HEK293 (cell line): ENCODE data around the gene EGFLAM.

Experiments
- CTCF ChIA-PET: fragments of 350-600 bp; formaldehyde crosslinking; extraction: SDS; loops from one replicate; lab custom pipeline; 2021; ENCODE audit warnings: antibody characterized with exemption; lab: Yijun Ruan, JAX
- POLR2A ChIA-PET: fragments of 300-600 bp; formaldehyde crosslinking; extraction: SDS; loops from one replicate; lab custom pipeline; 2020; ENCODE audit warnings: antibody characterized with exemption, inconsistent platforms; lab: Yijun Ruan, JAX
- H3K27ac ChIP-seq: fragments of 200-500 bp; sonication (Bioruptor generic); 2 replicates; pipeline ENCODE4 v1.5.1; 2014; ENCODE audit warnings: low read depth, low read length, control low read depth, inconsistent platforms; ENCODE audit errors: extremely low read depth
- H3K36me3 ChIP-seq, 2 experiments: fragments of 200-500 bp in 1 of 2; sonication (Bioruptor generic) in 1 of 2; 1 replicate in 1 of 2; 2 replicates in 1 of 2; pipeline ENCODE4 v1.5.1; 2014 to 2017; ENCODE audit warnings: inconsistent platforms in 2 of 2, low read length in 2 of 2; ENCODE audit not compliant: control insufficient read depth in 2 of 2, insufficient read depth in 1 of 2
- H3K4me1 ChIP-seq: fragments of 200-500 bp; sonication (Bioruptor generic); 2 replicates; pipeline ENCODE4 v1.5.1; 2014; ENCODE audit warnings: mild to moderate bottlenecking, low read length, inconsistent platforms; ENCODE audit not compliant: control insufficient read depth, insufficient read depth
- H3K4me3 ChIP-seq: 2 replicates; pipeline ENCODE4 v1.5.1; 2011; ENCODE audit warnings: low read depth, mild to moderate bottlenecking, control low read depth, low read length, moderate library complexity
- H3K9me3 ChIP-seq: fragments of 200-500 bp; sonication (Bioruptor generic); 2 replicates; pipeline ENCODE4 v1.5.1; 2014; ENCODE audit warnings: low read depth, low read length, inconsistent platforms; ENCODE audit not compliant: control insufficient read depth, insufficient read depth
- BCL6B ChIP-seq: fragments of 450-650 bp; formaldehyde crosslinking; IDR thresholded peaks from 2 replicates; pipeline ENCODE4 v1.5.1; 2017; ENCODE audit warnings: missing biosample characterization, missing genetic modification characterization
- GLIS1 ChIP-seq: fragments of 450-650 bp; formaldehyde crosslinking; IDR thresholded peaks from 2 replicates; pipeline ENCODE4 v1.5.1; 2016; ENCODE audit warnings: missing biosample characterization, missing genetic modification characterization
- IKZF3 ChIP-seq: fragments of 450-650 bp; IDR thresholded peaks from 2 replicates; pipeline ENCODE4 v1.5.0; 2018; ENCODE audit warnings: missing biosample characterization, mild to moderate bottlenecking, missing genetic modification characterization, moderate library complexity
- KLF8 ChIP-seq: fragments of 450-650 bp; formaldehyde crosslinking; IDR thresholded peaks from 2 replicates; pipeline ENCODE4 v1.5.1; 2016; ENCODE audit warnings: missing biosample characterization, missing genetic modification characterization
- OSR2 ChIP-seq: fragments of 450-650 bp; formaldehyde crosslinking; IDR thresholded peaks from 2 replicates; pipeline ENCODE4 v1.5.1; 2016; ENCODE audit warnings: missing biosample characterization, missing genetic modification characterization
- PATZ1 ChIP-seq: fragments of 450-650 bp; formaldehyde crosslinking; IDR thresholded peaks from 2 replicates; pipeline ENCODE4 v1.5.1; 2016; ENCODE audit warnings: missing biosample characterization, missing genetic modification characterization
- SCRT2 ChIP-seq: fragments of 450-650 bp; formaldehyde crosslinking; IDR thresholded peaks from 2 replicates; pipeline ENCODE4 v1.5.1; 2016; ENCODE audit warnings: missing biosample characterization, missing genetic modification characterization
- SETDB1 ChIP-seq: IDR thresholded peaks from one replicate; pipeline ENCODE4 v1.6.1; 2017; ENCODE audit warnings: mild to moderate bottlenecking, low read length, moderate library complexity, mixed read lengths; ENCODE audit not compliant: insufficient read length
- SP7 ChIP-seq: fragments of 450-650 bp; formaldehyde crosslinking; IDR thresholded peaks from 2 replicates; pipeline ENCODE4 v1.5.1; 2016; ENCODE audit warnings: missing biosample characterization, missing genetic modification characterization
- WT1 ChIP-seq: fragments of 450-650 bp; formaldehyde crosslinking; IDR thresholded peaks from 2 replicates; pipeline ENCODE4 v1.5.1; 2016; ENCODE audit warnings: missing biosample characterization, missing genetic modification characterization
- ZBTB44 ChIP-seq: fragments of 450-650 bp; IDR thresholded peaks from 2 replicates; pipeline ENCODE4 v1.5.1; 2018; ENCODE audit warnings: missing biosample characterization, mild to moderate bottlenecking, missing genetic modification characterization
- ZEB2 ChIP-seq: fragments of 450-650 bp; formaldehyde crosslinking; IDR thresholded peaks from 2 replicates; pipeline ENCODE4 v1.5.1; 2016; ENCODE audit warnings: missing biosample characterization, missing genetic modification characterization
- ZNF23 ChIP-seq: fragments of 450-650 bp; formaldehyde crosslinking; IDR thresholded peaks from 2 replicates; pipeline ENCODE4 v1.5.1; 2016; ENCODE audit warnings: missing biosample characterization, missing genetic modification characterization, borderline replicate concordance
- ZNF398 ChIP-seq: fragments of 450-650 bp; formaldehyde crosslinking; IDR thresholded peaks from 2 replicates; pipeline ENCODE4 v1.5.1; 2017; ENCODE audit warnings: missing biosample characterization, missing genetic modification characterization
- ZNF518A ChIP-seq: fragments of 450-650 bp; formaldehyde crosslinking; conservative IDR thresholded peaks from 2 replicates; pipeline ENCODE4 v1.5.1; 2016; ENCODE audit warnings: low read depth, missing biosample characterization, missing genetic modification characterization
- ZNF561 ChIP-seq: fragments of 450-650 bp; IDR thresholded peaks from 2 replicates; pipeline ENCODE4 v1.5.1; 2018; ENCODE audit warnings: missing biosample characterization, missing genetic modification characterization, borderline replicate concordance
- ZNF701 ChIP-seq: fragments of 450-650 bp; formaldehyde crosslinking; IDR thresholded peaks from 2 replicates; pipeline ENCODE4 v1.5.1; 2016; ENCODE audit warnings: missing biosample characterization, missing genetic modification characterization
- ZNF792 ChIP-seq: fragments of 450-650 bp; formaldehyde crosslinking; IDR thresholded peaks from 2 replicates; pipeline ENCODE4 v1.5.1; 2016; ENCODE audit warnings: missing biosample characterization, missing genetic modification characterization
- TF ChIP-seq, protein P1 (sequence below): sonication (generic); formaldehyde crosslinking; IDR thresholded peaks from 2 replicates; pipeline ENCODE4 v1.8.1; 2022; ENCODE audit warnings: mild to moderate bottlenecking, moderate library complexity, missing genetic modification reagents
- TF ChIP-seq, protein P2 (sequence below): fragments of 450-650 bp; formaldehyde crosslinking; IDR thresholded peaks from 2 replicates; pipeline ENCODE4 v1.5.1; 2017; ENCODE audit warnings: missing biosample characterization, missing genetic modification characterization

The EGFLAM gene

GRCh38 chr5:38424148-38425060 is 166.0 kb downstream of the EGFLAM start:
- H3K9me3 ChIP-seq = no peaks in the 10 kb centered on the region
- ChIA-PET CTCF (interaction anchor here (0.6 to 4.8 kb wide), 8 partner anchors 9 to 497 kb away, joined by 3 to 57 read pairs (median 3); partner anchors contain the start of gene LIFR), POLR2A (no interaction called here)
- no peaks in the 10 kb centered on the region for H3K36me3 ChIP-seq
- H3K4me3 ChIP-seq = no peak overlapping the region
- no peak overlapping the region for H3K27ac ChIP-seq
- H3K4me1 ChIP-seq = peaks cover 15% of the 10 kb centered on the region; the same call in 1 of the 2 replicates
- TF ChIP-seq KLF8 (tag by site-specific recombination) (peak; percentile 25; the same call in 1 of the 2 replicates), GLIS1 (peak; percentile 21; the same call in 1 of the 2 replicates), ZEB2 (tag by site-specific recombination) (peak; percentile 48; the same call in 1 of the 2 replicates), WT1 (tag by site-specific recombination) (peak; percentile 90), ZBTB44 (peak; percentile 57), SCRT2 (peak; percentile 51), ZNF561 (tag by site-specific recombination) (no peak), PATZ1 (peak; percentile 24; the same call in 1 of the 2 replicates), ZNF792 (tag by site-specific recombination) (no peak), IKZF3 (tag by site-specific recombination) (peak; percentile 61; the same call in 1 of the 2 replicates), SETDB1 (no peak), SP7 (tag by site-specific recombination) (0 out of 2 replicates have a peak, but pooled peaks have one; percentile 16), OSR2 (tag by site-specific recombination) (peak; percentile 89), ZNF518A (no peak), ZNF23 (tag by site-specific recombination) (no peak), ZNF701 (tag by site-specific recombination) (no peak), BCL6B (tag by site-specific recombination) (peak; percentile 43; the same call in 1 of the 2 replicates), ZNF398 (tag by site-specific recombination) (no peak)
- TF ChIP-seq, protein P1, sequence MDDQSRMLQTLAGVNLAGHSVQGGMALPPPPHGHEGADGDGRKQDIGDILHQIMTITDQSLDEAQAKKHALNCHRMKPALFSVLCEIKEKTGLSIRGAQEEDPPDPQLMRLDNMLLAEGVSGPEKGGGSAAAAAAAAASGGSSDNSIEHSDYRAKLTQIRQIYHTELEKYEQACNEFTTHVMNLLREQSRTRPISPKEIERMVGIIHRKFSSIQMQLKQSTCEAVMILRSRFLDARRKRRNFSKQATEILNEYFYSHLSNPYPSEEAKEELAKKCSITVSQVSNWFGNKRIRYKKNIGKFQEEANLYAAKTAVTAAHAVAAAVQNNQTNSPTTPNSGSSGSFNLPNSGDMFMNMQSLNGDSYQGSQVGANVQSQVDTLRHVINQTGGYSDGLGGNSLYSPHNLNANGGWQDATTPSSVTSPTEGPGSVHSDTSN = no peak
- TF ChIP-seq, protein P2, sequence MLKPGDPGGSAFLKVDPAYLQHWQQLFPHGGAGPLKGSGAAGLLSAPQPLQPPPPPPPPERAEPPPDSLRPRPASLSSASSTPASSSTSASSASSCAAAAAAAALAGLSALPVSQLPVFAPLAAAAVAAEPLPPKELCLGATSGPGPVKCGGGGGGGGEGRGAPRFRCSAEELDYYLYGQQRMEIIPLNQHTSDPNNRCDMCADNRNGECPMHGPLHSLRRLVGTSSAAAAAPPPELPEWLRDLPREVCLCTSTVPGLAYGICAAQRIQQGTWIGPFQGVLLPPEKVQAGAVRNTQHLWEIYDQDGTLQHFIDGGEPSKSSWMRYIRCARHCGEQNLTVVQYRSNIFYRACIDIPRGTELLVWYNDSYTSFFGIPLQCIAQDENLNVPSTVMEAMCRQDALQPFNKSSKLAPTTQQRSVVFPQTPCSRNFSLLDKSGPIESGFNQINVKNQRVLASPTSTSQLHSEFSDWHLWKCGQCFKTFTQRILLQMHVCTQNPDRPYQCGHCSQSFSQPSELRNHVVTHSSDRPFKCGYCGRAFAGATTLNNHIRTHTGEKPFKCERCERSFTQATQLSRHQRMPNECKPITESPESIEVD (tag by site-specific recombination) = peak; percentile 73
